ENCODE data around the gene UGGT2. TPM values are rescaled to one million over a fixed set of nuclear protein-coding genes. Genes with fewer than 3 reads are reported as not detected.

UGGT2 gene
- total and polyA plus RNA-seq, 9 of the 15 experiments (the other 6 are each of a cell fraction or from before 2014, with no cell fraction given) = 3.5 to 24.5 (median 18.3) TPM

DNA sequence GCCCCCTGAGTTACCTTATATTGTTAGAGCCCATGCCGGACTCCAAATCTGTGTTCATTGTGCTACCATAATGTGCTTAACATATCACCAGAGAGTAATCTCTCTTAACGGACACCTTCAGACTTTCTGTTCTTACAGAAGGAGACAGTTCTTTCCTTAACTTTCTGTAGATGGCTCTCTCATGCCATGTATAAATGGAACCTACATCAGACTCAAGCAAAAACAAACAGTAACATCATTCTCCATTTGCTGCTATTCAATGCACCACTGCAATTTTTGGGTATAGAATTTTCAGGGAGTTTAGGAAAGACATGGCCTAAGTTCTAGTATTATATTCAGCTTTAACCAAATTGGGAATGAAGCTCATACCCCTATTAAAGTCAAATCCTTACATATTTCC lies 12.6 kb upstream of the UGGT2 start (continued):
- TF ChIP-seq, protein P1, sequence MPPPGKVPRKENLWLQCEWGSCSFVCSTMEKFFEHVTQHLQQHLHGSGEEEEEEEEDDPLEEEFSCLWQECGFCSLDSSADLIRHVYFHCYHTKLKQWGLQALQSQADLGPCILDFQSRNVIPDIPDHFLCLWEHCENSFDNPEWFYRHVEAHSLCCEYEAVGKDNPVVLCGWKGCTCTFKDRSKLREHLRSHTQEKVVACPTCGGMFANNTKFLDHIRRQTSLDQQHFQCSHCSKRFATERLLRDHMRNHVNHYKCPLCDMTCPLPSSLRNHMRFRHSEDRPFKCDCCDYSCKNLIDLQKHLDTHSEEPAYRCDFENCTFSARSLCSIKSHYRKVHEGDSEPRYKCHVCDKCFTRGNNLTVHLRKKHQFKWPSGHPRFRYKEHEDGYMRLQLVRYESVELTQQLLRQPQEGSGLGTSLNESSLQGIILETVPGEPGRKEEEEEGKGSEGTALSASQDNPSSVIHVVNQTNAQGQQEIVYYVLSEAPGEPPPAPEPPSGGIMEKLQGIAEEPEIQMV (tag; conservative IDR thresholded peaks at IDR 0.05; ENCODE audit: low read depth) = no peak
- TF ChIP-seq SRSF9 (IDR thresholded peaks at IDR 0.05; ENCODE audit: borderline replicate concordance, low read depth, low read length) = no peak
- TF ChIP-seq SREBF2 (CRISPR knock-in tag; IDR thresholded peaks at IDR 0.05) = no peak
- no peak for TF ChIP-seq MEF2D (tag; conservative IDR thresholded peaks at IDR 0.05; ENCODE audit: low read depth)
- no peak for TF ChIP-seq ZC3H4 (CRISPR knock-in tag; IDR thresholded peaks at IDR 0.05; ENCODE audit: borderline replicate concordance)

DNA sequence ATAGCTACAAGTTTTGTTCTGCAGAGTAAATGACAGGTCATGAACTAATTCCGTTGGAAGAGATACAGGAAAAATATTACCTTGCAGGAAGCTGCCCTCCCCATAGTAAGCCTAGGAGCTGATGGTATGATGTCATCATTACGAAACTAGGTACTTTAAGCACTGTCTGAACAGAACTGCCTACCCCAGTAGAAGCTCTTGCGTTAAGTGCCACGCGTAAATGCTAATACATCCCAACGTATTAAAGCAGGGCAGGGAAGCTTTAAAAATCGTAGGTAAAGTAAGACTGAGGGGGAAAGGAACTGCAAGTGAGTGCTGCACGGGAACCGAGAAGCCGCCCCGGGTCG lies 572 bp downstream of the UGGT2 start:
- intact Hi-C loops (cut with micrococcal nuclease) = no loop called here
- Histone ChIP-seq H3K79me2 (ENCODE audit: control insufficient read depth, insufficient read depth, low read length) (peaks cover 23% of the 10 kb centered on the region), H3K4me2 (ENCODE audit: insufficient read depth, low read length) (peak overlapping the region; percentile 88), H4K20me1 (replicated peaks; ENCODE audit: control insufficient read depth, insufficient read depth, low read length) (no peaks in the 10 kb centered on the region), H2AFZ (ENCODE audit: low read depth, low read length) (peak overlapping the region; percentile 86), H3K4me3 (peak overlapping the region; percentile 80), H3K36me3 (ENCODE audit: control insufficient read depth, insufficient read depth, low read length) (no peaks in the 10 kb centered on the region), H3K9me3 (replicated peaks; ENCODE audit: control insufficient read depth, insufficient read depth, low read depth, low read length) (no peaks in the 10 kb centered on the region), H3K27me3 (ENCODE audit: control insufficient read depth in 2 of 2, insufficient read depth in 2 of 2, low read length in 2 of 2) (no peaks in the 10 kb centered on the region), H3K4me1 (replicated peaks in 1 of 2; ENCODE audit: control insufficient read depth in 2 of 2, insufficient read depth in 2 of 2, low read length in 2 of 2) (peaks cover 0 to 11% of the 10 kb centered on the region in 2 experiments; a peak in 2 of 5 replicates), H3K9ac (ENCODE audit: insufficient read depth in 1 of 2, low read depth in 2 of 2, low read length in 2 of 2) (peak overlapping the region; percentile 84 to 96), H3K27ac (ENCODE audit: extremely low read depth, low read depth, low read length) (peak overlapping the region; percentile 86), H3K9me1 (ENCODE audit: control insufficient read depth, insufficient read depth, low read length) (no peaks in the 10 kb centered on the region)
- WGBS (ENCODE audit: insufficient coverage, low coverage, missing lambda C conversion rate) = 0% methylated on average over 11 of the region's 12 CpGs
- ATAC-seq (peak; percentile 88), DNase-seq (ENCODE audit: extremely low read depth in 1 of 4, low spot score in 3 of 4) (peak; percentile 17 to 57 (median 30)), FAIRE-seq (peak; percentile 19)
- in situ Hi-C loops (cut with MboI) = no loop called here
- no TSS peak for BruUV-seq (replicated peaks)
- ChIA-PET POLR2A (interaction anchor here (1.0 to 1.6 kb wide), 5 partner anchors 10 to 395 kb away, joined by 3 to 9 read pairs (median 3); no protein-coding TSS in a partner anchor), CTCF (ENCODE audit: low intra/inter-chr PET ratio) (no interaction called here)
- TF ChIP-seq THAP7 (CRISPR knock-in tag; IDR thresholded peaks at IDR 0.05) = no peak
- peak; percentile 75 for TF ChIP-seq JUND (IDR thresholded peaks at IDR 0.05; ENCODE audit: borderline replicate concordance, low read depth, low read length)
- peak; percentile 85 for TF ChIP-seq JUND (tag; IDR thresholded peaks at IDR 0.05; ENCODE audit: borderline replicate concordance, low read depth, low read length)
- no peak for TF ChIP-seq GTF2E2 (tag; IDR thresholded peaks at IDR 0.05)
- TF ChIP-seq ZNF695 (CRISPR knock-in tag; IDR thresholded peaks at IDR 0.05) = no peak
- no peak for TF ChIP-seq HEY1 (CRISPR knock-in tag; IDR thresholded peaks at IDR 0.05; ENCODE audit: borderline replicate concordance)
- TF ChIP-seq CEBPG (CRISPR knock-in tag; IDR thresholded peaks at IDR 0.05) = peak; percentile 45; the same call in 1 of the 2 replicates
- TF ChIP-seq CEBPG (tag; conservative IDR thresholded peaks at IDR 0.05 in 1 of 2, IDR thresholded peaks at IDR 0.05 in 1 of 2) = peak; percentile 52 to 75; a peak in 3 of 4 replicates
- peak; percentile 90 for TF ChIP-seq CREM (IDR thresholded peaks at IDR 0.05; ENCODE audit: low read depth)
- TF ChIP-seq CEBPB (tag; IDR thresholded peaks at IDR 0.05) = peak; percentile 59; the same call in 1 of the 2 replicates
- peak; percentile 26; the same call in 1 of the 2 replicates for TF ChIP-seq CREB3L1 (IDR thresholded peaks at IDR 0.05; ENCODE audit: borderline replicate concordance, low read depth)
- TF ChIP-seq PTRF (tag; IDR thresholded peaks at IDR 0.05) = no peak
- TF ChIP-seq ZNF77 (CRISPR knock-in tag; IDR thresholded peaks at IDR 0.05) = no peak
- TF ChIP-seq MYNN (IDR thresholded peaks at IDR 0.05) = no peak
- no peak for TF ChIP-seq MYNN (CRISPR knock-in tag; IDR thresholded peaks at IDR 0.05)
